GM12878 (cell line): Measurements from ENCODE around the gene WDR45B.

Experiments
- CEBPB ChIP-seq, 2 experiments: fragments of 150-350 bp in 1 of 2; IDR thresholded peaks; 2 replicates each; pipeline ENCODE4 v1.6.1; 2012 to 2014; ENCODE audit warnings: low read depth in 2 of 2, low read length in 2 of 2, borderline replicate concordance in 1 of 2, inconsistent platforms in 1 of 2
- CTCF ChIP-seq, 3 experiments: IDR thresholded peaks in 2 of 3; conservative IDR thresholded peaks in 1 of 3; 2 replicates each; pipeline ENCODE4 v1.5.1; 2011; ENCODE audit warnings: low read depth in 3 of 3, low read length in 3 of 3, mild to moderate bottlenecking in 3 of 3, control low read depth in 2 of 3, moderate library complexity in 2 of 3, inconsistent platforms in 1 of 3, mixed read lengths in 1 of 3; ENCODE audit not compliant: control insufficient read depth in 2 of 3, insufficient read depth in 1 of 3; ENCODE audit errors: extremely low read depth in 1 of 3
- POLR2A ChIP-seq: IDR thresholded peaks from 2 replicates; pipeline ENCODE4 v1.6.1; 2011; ENCODE audit warnings: low read depth, mild to moderate bottlenecking, low read length
- SMARCA5 ChIP-seq: fragments of 450-650 bp; IDR thresholded peaks from 2 replicates; pipeline ENCODE4 v1.6.1; 2017; ENCODE audit warnings: mild to moderate bottlenecking
- ZZZ3 ChIP-seq: IDR thresholded peaks from 2 replicates; pipeline ENCODE4 v1.6.1; 2011; ENCODE audit warnings: low read depth; ENCODE audit not compliant: control insufficient read depth, insufficient read length

GRCh38 chr17:82668631-82669099 lies 20.4 kb upstream of the WDR45B start:
- TF ChIP-seq SMARCA5 (no peak), ZZZ3 (no peak), CEBPB (IDR thresholded peaks at IDR 0.05; ENCODE audit: borderline replicate concordance in 1 of 2, low read depth in 2 of 2, low read length in 2 of 2) (no peak), CTCF (IDR thresholded peaks at IDR 0.05 in 2 of 3, conservative IDR thresholded peaks at IDR 0.05 in 1 of 3; ENCODE audit: control insufficient read depth in 2 of 3, extremely low read depth in 1 of 3, insufficient read depth in 1 of 3, low read depth in 3 of 3, low read length in 3 of 3) (peak; percentile 43 to 56 (median 46); a peak in 4 of 6 replicates), POLR2A (no peak)
